ENCODE data around the gene MEGF11.

MEGF11 gene

DNA sequence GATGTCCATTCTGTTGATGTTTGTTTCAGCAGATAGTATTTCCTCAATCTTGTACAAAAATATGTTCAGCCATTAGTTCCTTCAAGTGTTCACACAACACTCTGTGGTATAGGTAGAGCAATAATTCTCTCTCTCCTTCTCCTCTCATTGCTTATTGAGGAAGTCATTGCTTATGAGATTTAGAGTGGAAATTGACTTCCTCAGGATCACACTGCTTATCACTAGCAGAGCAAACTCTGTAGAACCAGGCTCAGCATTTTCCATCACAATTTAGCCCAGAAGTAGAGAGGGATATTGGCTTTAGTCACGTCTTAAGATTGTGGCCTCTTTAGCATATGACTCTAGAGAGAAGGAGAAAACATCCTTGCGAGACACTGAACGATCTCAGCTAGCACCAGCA lies 353.1 kb downstream of the MEGF11 start:
- Histone ChIP-seq H2BK120ac (ENCODE audit: low read depth, low read length) (no peak overlapping the region), H3K18ac (ENCODE audit: low read length) (no peak overlapping the region), H2AK5ac (ENCODE audit: low read length) (no peak overlapping the region), H3K27ac (ENCODE audit: low read depth, low read length) (no peak overlapping the region), H3K36me3 (ENCODE audit: control insufficient read depth, insufficient read depth, low read length) (peaks cover 2% of the 10 kb centered on the region), H3K23ac (ENCODE audit: low read length) (no peak overlapping the region), H3K4me1 (ENCODE audit: control insufficient read depth, low read depth, low read length) (no peaks in the 10 kb centered on the region), H3K79me1 (ENCODE audit: low read length) (peaks cover 2% of the 10 kb centered on the region), H2BK5ac (ENCODE audit: low read length) (no peak overlapping the region), H3K27me3 (ENCODE audit: insufficient read depth, low read length, poor library complexity) (no peaks in the 10 kb centered on the region), H3K4ac (ENCODE audit: low read depth, low read length) (no peak overlapping the region), H3K4me2 (ENCODE audit: low read length) (no peak overlapping the region), H3K56ac (ENCODE audit: low read length) (no peak overlapping the region), H3K4me3 (ENCODE audit: low read length) (no peak overlapping the region), H3K79me2 (ENCODE audit: control insufficient read depth, insufficient read depth, low read length) (no peaks in the 10 kb centered on the region), H2BK15ac (replicated peaks; ENCODE audit: low read depth) (no peak overlapping the region), H3K9ac (ENCODE audit: low read length) (no peak overlapping the region), H4K5ac (ENCODE audit: low read length) (no peak overlapping the region), H4K8ac (ENCODE audit: low read depth, low read length) (no peak overlapping the region)
- no peak for DNase-seq
- WGBS (ENCODE audit: extremely low coverage, insufficient coverage, low lambda C conversion rate): no CpG with 5 or more reads among the region's 3 CpGs

DNA sequence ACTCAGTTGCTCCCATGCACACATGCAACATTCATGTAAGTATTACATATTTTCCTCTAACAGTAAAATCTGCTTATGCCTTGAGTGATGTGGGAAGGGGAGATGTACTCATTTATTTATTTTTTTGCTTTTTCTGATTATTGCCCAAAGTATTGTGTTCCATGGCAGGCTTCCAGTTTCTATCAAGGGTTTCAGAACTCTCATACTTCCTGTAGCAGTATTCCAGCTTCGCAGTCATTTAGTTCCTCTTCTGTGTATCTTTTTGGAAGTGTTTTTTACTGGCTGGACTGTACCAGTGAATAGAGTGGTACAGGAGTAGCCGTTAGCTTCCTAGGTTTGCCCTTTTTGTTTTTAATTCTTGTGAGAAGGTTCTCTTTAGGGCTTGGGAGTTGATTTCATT lies 357.3 kb downstream of the MEGF11 start:
- Histone ChIP-seq H2BK120ac (ENCODE audit: low read depth, low read length) (no peak overlapping the region), H3K79me2 (ENCODE audit: control insufficient read depth, insufficient read depth, low read length) (no peaks in the 10 kb centered on the region), H2AK5ac (ENCODE audit: low read length) (no peak overlapping the region), H2BK15ac (replicated peaks; ENCODE audit: low read depth) (no peak overlapping the region), H3K79me1 (ENCODE audit: low read length) (peaks cover 2% of the 10 kb centered on the region), H3K27me3 (ENCODE audit: insufficient read depth, low read length, poor library complexity) (no peaks in the 10 kb centered on the region), H3K4me2 (ENCODE audit: low read length) (no peak overlapping the region), H4K8ac (ENCODE audit: low read depth, low read length) (no peak overlapping the region), H3K9ac (ENCODE audit: low read length) (no peak overlapping the region), H3K4me3 (ENCODE audit: low read length) (no peak overlapping the region), H3K36me3 (ENCODE audit: control insufficient read depth, insufficient read depth, low read length) (peaks cover 2% of the 10 kb centered on the region), H3K18ac (ENCODE audit: low read length) (no peak overlapping the region), H2BK5ac (ENCODE audit: low read length) (no peak overlapping the region), H3K56ac (ENCODE audit: low read length) (no peak overlapping the region), H3K23ac (ENCODE audit: low read length) (no peak overlapping the region), H4K5ac (ENCODE audit: low read length) (no peak overlapping the region), H3K4me1 (ENCODE audit: control insufficient read depth, low read depth, low read length) (no peaks in the 10 kb centered on the region), H3K27ac (ENCODE audit: low read depth, low read length) (no peak overlapping the region), H3K4ac (ENCODE audit: low read depth, low read length) (no peak overlapping the region)
- no CpG with 5 or more reads among the region's 2 CpGs for WGBS (ENCODE audit: extremely low coverage, insufficient coverage, low lambda C conversion rate)
- DNase-seq: no peak

DNA sequence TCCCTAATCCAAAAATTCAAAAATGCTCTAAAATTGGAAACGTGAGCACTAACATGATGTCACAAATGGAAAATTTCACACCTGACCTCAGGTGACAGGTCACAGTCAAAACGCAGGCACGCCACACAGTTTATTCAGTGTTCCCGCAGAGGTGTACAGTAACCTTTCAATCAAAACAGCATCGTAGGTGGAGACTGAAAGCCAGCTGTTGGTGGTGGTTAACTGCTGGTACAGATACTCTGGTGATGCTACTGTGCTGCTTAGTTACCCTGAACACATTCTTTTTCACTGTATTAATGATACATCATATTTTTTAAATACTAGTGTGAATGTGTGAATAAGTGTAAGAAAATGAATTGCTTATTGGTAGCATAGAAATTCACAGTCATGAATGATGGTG lies 360.5 kb downstream of the MEGF11 start:
- no peak overlapping the region for H3K56ac ChIP-seq (ENCODE audit: low read length)
- no peak overlapping the region for H3K9ac ChIP-seq (ENCODE audit: low read length)
- WGBS (ENCODE audit: extremely low coverage, insufficient coverage, low lambda C conversion rate): no CpG with 5 or more reads among the region's 5 CpGs
- no peaks in the 10 kb centered on the region for H3K27me3 ChIP-seq (ENCODE audit: insufficient read depth, low read length, poor library complexity)
- H4K5ac ChIP-seq (ENCODE audit: low read length): no peak overlapping the region
- H2BK15ac ChIP-seq (replicated peaks; ENCODE audit: low read depth): no peak overlapping the region
- no peak for DNase-seq
- H3K4ac ChIP-seq (ENCODE audit: low read depth, low read length): no peak overlapping the region
- no peak overlapping the region for H2BK5ac ChIP-seq (ENCODE audit: low read length)
- peaks cover 2% of the 10 kb centered on the region for H3K36me3 ChIP-seq (ENCODE audit: control insufficient read depth, insufficient read depth, low read length)
- H4K8ac ChIP-seq (ENCODE audit: low read depth, low read length): no peak overlapping the region
- no peaks in the 10 kb centered on the region for H3K79me2 ChIP-seq (ENCODE audit: control insufficient read depth, insufficient read depth, low read length)
- H2BK120ac ChIP-seq (ENCODE audit: low read depth, low read length): no peak overlapping the region
- H3K4me1 ChIP-seq (ENCODE audit: control insufficient read depth, low read depth, low read length): no peaks in the 10 kb centered on the region
- H3K4me2 ChIP-seq (ENCODE audit: low read length): no peak overlapping the region
- H3K27ac ChIP-seq (ENCODE audit: low read depth, low read length): no peak overlapping the region
- H3K79me1 ChIP-seq (ENCODE audit: low read length): peaks cover 3% of the 10 kb centered on the region
- H3K4me3 ChIP-seq (ENCODE audit: low read length): no peak overlapping the region
- H2AK5ac ChIP-seq (ENCODE audit: low read length): no peak overlapping the region
- no peak overlapping the region for H3K23ac ChIP-seq (ENCODE audit: low read length)
- no peak overlapping the region for H3K18ac ChIP-seq (ENCODE audit: low read length)

DNA sequence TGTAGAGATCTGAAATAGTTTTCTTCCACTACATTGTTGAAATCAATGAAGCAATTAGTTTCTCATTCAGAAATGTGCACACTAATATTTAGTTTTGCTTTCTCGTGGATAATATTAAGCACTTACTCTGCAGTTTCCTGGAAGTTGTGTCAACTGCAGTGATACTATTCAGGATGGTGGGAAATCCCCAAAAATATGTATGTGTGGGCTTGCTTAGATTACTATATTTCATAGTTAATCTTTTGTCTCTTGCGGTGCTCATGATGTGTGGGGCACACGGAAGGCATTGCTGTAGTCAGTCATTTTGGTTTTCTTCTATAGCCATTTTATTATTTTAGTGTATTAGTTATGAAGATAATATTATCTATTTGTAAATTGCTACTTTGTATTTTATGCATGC lies 364.6 kb downstream of the MEGF11 start:
- no peak overlapping the region for H2BK120ac ChIP-seq (ENCODE audit: low read depth, low read length)
- no peak overlapping the region for H3K4me2 ChIP-seq (ENCODE audit: low read length)
- no peak overlapping the region for H4K5ac ChIP-seq (ENCODE audit: low read length)
- H3K79me1 ChIP-seq (ENCODE audit: low read length): peaks cover 5% of the 10 kb centered on the region
- no peak overlapping the region for H3K18ac ChIP-seq (ENCODE audit: low read length)
- H3K79me2 ChIP-seq (ENCODE audit: control insufficient read depth, insufficient read depth, low read length): no peaks in the 10 kb centered on the region
- H2BK5ac ChIP-seq (ENCODE audit: low read length): no peak overlapping the region
- H3K4ac ChIP-seq (ENCODE audit: low read depth, low read length): no peak overlapping the region
- no peak overlapping the region for H2BK15ac ChIP-seq (replicated peaks; ENCODE audit: low read depth)
- no peaks in the 10 kb centered on the region for H3K27me3 ChIP-seq (ENCODE audit: insufficient read depth, low read length, poor library complexity)
- H3K4me1 ChIP-seq (ENCODE audit: control insufficient read depth, low read depth, low read length): no peaks in the 10 kb centered on the region
- no peak overlapping the region for H3K9ac ChIP-seq (ENCODE audit: low read length)
- no peak overlapping the region for H2AK5ac ChIP-seq (ENCODE audit: low read length)
- no peak overlapping the region for H3K4me3 ChIP-seq (ENCODE audit: low read length)
- H3K36me3 ChIP-seq (ENCODE audit: control insufficient read depth, insufficient read depth, low read length): no peaks in the 10 kb centered on the region
- no peak overlapping the region for H3K23ac ChIP-seq (ENCODE audit: low read length)
- no peak for DNase-seq
- no peak overlapping the region for H3K27ac ChIP-seq (ENCODE audit: low read depth, low read length)
- WGBS (ENCODE audit: extremely low coverage, insufficient coverage, low lambda C conversion rate): no CpG with 5 or more reads among the region's 3 CpGs
- no peak overlapping the region for H4K8ac ChIP-seq (ENCODE audit: low read depth, low read length)
- no peak overlapping the region for H3K56ac ChIP-seq (ENCODE audit: low read length)

DNA sequence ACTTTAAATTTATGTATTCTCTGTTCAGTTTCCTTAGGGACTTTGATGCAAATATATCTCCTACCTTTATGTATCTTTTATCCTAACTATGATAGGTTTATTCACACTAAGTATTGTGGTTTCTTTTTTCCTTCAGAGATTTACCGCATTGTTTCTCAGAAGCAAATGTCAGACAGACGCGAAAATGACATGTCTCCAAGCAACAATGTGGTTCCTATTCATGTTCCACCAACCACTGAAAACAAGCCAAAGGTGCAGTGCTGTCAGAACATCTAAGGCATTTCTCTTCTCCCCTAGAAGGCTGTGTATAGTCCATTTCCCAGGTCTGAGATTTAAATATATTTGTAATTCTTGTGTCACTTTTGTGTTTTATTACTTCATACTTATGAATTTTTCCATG lies 366.0 kb downstream of the MEGF11 start:
- Histone ChIP-seq H3K4ac (ENCODE audit: low read depth, low read length) (no peak overlapping the region), H3K9ac (ENCODE audit: low read length) (no peak overlapping the region), H3K23ac (ENCODE audit: low read length) (no peak overlapping the region), H2BK120ac (ENCODE audit: low read depth, low read length) (no peak overlapping the region), H3K4me3 (ENCODE audit: low read length) (no peak overlapping the region), H3K18ac (ENCODE audit: low read length) (no peak overlapping the region), H3K79me2 (ENCODE audit: control insufficient read depth, insufficient read depth, low read length) (no peaks in the 10 kb centered on the region), H4K5ac (ENCODE audit: low read length) (no peak overlapping the region), H3K36me3 (ENCODE audit: control insufficient read depth, insufficient read depth, low read length) (no peaks in the 10 kb centered on the region), H4K8ac (ENCODE audit: low read depth, low read length) (no peak overlapping the region), H3K27ac (ENCODE audit: low read depth, low read length) (no peak overlapping the region), H3K27me3 (ENCODE audit: insufficient read depth, low read length, poor library complexity) (no peaks in the 10 kb centered on the region), H2AK5ac (ENCODE audit: low read length) (no peak overlapping the region), H2BK15ac (replicated peaks; ENCODE audit: low read depth) (no peak overlapping the region), H3K56ac (ENCODE audit: low read length) (no peak overlapping the region), H3K4me2 (ENCODE audit: low read length) (no peak overlapping the region), H3K4me1 (ENCODE audit: control insufficient read depth, low read depth, low read length) (no peaks in the 10 kb centered on the region), H2BK5ac (ENCODE audit: low read length) (no peak overlapping the region), H3K79me1 (ENCODE audit: low read length) (peaks cover 5% of the 10 kb centered on the region)
- no CpG with 5 or more reads among the region's 3 CpGs for WGBS (ENCODE audit: extremely low coverage, insufficient coverage, low lambda C conversion rate)
- DNase-seq: no peak

DNA sequence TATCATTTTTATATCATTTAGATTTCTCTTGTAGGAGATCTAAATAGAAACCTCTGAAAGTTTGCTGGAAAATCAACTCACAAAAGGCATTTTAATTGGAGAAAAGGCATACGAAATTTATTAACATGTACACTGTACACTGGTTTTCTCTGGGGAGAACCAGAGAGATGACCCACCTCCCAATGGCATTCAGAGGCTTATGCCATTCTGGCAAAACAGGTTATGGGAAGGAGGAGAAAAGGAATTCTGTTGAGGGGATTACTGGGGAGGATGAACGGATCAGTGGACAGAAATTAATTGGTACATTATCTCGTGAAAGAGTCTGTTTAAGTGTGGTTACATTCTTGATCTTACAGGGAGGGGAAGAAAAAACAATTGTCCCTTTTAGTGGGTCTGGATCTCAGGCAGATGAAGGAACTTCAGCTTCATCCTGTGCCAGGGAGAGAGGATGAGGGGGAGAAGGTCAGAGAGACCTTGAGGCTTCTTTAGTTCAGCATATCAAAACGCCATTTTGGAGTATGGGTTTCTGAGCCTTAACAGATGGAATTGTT lies 367.8 kb downstream of the MEGF11 start:
- Histone ChIP-seq H3K79me2 (ENCODE audit: control insufficient read depth, insufficient read depth, low read length) (no peaks in the 10 kb centered on the region), H3K27me3 (ENCODE audit: insufficient read depth, low read length, poor library complexity) (no peaks in the 10 kb centered on the region), H2BK15ac (replicated peaks; ENCODE audit: low read depth) (no peak overlapping the region), H3K36me3 (ENCODE audit: control insufficient read depth, insufficient read depth, low read length) (no peaks in the 10 kb centered on the region), H2BK5ac (ENCODE audit: low read length) (no peak overlapping the region), H3K23ac (ENCODE audit: low read length) (no peak overlapping the region), H3K18ac (ENCODE audit: low read length) (no peak overlapping the region), H4K5ac (ENCODE audit: low read length) (no peak overlapping the region), H2BK120ac (ENCODE audit: low read depth, low read length) (no peak overlapping the region), H3K4ac (ENCODE audit: low read depth, low read length) (no peak overlapping the region), H4K8ac (ENCODE audit: low read depth, low read length) (no peak overlapping the region), H3K4me1 (ENCODE audit: control insufficient read depth, low read depth, low read length) (no peaks in the 10 kb centered on the region), H3K79me1 (ENCODE audit: low read length) (peaks cover 5% of the 10 kb centered on the region), H3K27ac (ENCODE audit: low read depth, low read length) (no peak overlapping the region), H3K9ac (ENCODE audit: low read length) (no peak overlapping the region), H3K56ac (ENCODE audit: low read length) (no peak overlapping the region), H3K4me2 (ENCODE audit: low read length) (no peak overlapping the region), H2AK5ac (ENCODE audit: low read length) (no peak overlapping the region), H3K4me3 (ENCODE audit: low read length) (no peak overlapping the region)
- WGBS (ENCODE audit: extremely low coverage, insufficient coverage, low lambda C conversion rate): no CpG with 5 or more reads among the region's 4 CpGs
- no peak for DNase-seq
